ENCODE measurements around the gene PLEKHA4. TPM values are rescaled to one million over a fixed set of nuclear protein-coding genes. Genes with fewer than 3 reads are reported as not detected.

PLEKHA4 gene
- total and polyA plus RNA-seq, 2 of the 13 experiments (the other 11 are each of a cell fraction or from before 2014, with no cell fraction given): 4.8 to 6.0 TPM

- TF ChIP-seq, protein P1, sequence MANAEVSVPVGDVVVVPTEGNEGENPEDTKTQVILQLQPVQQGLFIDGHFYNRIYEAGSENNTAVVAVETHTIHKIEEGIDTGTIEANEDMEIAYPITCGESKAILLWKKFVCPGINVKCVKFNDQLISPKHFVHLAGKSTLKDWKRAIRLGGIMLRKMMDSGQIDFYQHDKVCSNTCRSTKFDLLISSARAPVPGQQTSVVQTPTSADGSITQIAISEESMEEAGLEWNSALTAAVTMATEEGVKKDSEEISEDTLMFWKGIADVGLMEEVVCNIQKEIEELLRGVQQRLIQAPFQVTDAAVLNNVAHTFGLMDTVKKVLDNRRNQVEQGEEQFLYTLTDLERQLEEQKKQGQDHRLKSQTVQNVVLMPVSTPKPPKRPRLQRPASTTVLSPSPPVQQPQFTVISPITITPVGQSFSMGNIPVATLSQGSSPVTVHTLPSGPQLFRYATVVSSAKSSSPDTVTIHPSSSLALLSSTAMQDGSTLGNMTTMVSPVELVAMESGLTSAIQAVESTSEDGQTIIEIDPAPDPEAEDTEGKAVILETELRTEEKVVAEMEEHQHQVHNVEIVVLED (CRISPR knock-in tag; IDR thresholded peaks at IDR 0.05; ENCODE audit: borderline replicate concordance): peak; percentile 42; the same call in 1 of the 2 replicates
- TF ChIP-seq MED13 (CRISPR knock-in tag; IDR thresholded peaks at IDR 0.05) (0 out of 2 replicates have a peak, but pooled peaks have one; percentile 57), NCOA1 (CRISPR knock-in tag; IDR thresholded peaks at IDR 0.05) (no peak), ZFP82 (CRISPR knock-in tag; IDR thresholded peaks at IDR 0.05; ENCODE audit: borderline replicate concordance) (no peak; the same call in 1 of the 2 replicates), DMAP1 (CRISPR knock-in tag; IDR thresholded peaks at IDR 0.05) (peak; percentile 79), TOPORS (CRISPR knock-in tag; IDR thresholded peaks at IDR 0.05) (no peak), SP1 (IDR thresholded peaks at IDR 0.05) (no peak), SP1 (CRISPR knock-in tag; IDR thresholded peaks at IDR 0.05) (peak; percentile 48; the same call in 1 of the 2 replicates), SPEN (CRISPR knock-in tag; IDR thresholded peaks at IDR 0.05; ENCODE audit: low read depth) (peak; percentile 69; the same call in 1 of the 2 replicates), KDM4B (CRISPR knock-in tag; IDR thresholded peaks at IDR 0.05) (peak; percentile 60; the same call in 1 of the 2 replicates), KDM1A (CRISPR knock-in tag; IDR thresholded peaks at IDR 0.05) (no peak), ZBTB1 (CRISPR knock-in tag; IDR thresholded peaks at IDR 0.05; ENCODE audit: borderline replicate concordance) (no peak), HOXA5 (CRISPR knock-in tag; IDR thresholded peaks at IDR 0.05) (peak; percentile 85), PRDM15 (CRISPR knock-in tag; IDR thresholded peaks at IDR 0.05) (no peak), GATAD1 (CRISPR knock-in tag; IDR thresholded peaks at IDR 0.05) (peak; percentile 34; the same call in 1 of the 2 replicates), MXD1 (CRISPR knock-in tag; IDR thresholded peaks at IDR 0.05) (no peak)
- TF ChIP-seq, protein P2, sequence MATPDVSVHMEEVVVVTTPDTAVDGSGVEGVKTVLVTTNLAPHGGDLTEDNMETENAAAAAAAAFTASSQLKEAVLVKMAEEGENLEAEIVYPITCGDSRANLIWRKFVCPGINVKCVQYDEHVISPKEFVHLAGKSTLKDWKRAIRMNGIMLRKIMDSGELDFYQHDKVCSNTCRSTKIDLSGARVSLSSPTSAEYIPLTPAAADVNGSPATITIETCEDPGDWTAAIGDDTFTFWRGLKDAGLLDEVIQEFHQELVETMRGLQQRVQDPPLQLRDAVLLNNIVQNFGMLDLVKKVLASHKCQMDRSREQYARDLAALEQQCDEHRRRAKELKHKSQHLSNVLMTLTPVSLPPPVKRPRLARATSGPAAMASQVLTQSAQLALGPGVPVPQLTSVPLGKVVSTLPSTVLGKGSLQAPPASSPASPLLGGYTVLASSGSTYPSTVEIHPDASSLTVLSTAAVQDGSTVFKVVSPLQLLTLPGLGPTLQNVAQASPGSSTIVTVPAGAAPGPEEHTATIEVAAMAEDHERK (CRISPR knock-in tag; IDR thresholded peaks at IDR 0.05; ENCODE audit: low read depth): no peak
- TF ChIP-seq, protein P3, sequence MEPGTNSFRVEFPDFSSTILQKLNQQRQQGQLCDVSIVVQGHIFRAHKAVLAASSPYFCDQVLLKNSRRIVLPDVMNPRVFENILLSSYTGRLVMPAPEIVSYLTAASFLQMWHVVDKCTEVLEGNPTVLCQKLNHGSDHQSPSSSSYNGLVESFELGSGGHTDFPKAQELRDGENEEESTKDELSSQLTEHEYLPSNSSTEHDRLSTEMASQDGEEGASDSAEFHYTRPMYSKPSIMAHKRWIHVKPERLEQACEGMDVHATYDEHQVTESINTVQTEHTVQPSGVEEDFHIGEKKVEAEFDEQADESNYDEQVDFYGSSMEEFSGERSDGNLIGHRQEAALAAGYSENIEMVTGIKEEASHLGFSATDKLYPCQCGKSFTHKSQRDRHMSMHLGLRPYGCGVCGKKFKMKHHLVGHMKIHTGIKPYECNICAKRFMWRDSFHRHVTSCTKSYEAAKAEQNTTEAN (CRISPR knock-in tag; conservative IDR thresholded peaks at IDR 0.05): no peak
- TF ChIP-seq, protein P4, sequence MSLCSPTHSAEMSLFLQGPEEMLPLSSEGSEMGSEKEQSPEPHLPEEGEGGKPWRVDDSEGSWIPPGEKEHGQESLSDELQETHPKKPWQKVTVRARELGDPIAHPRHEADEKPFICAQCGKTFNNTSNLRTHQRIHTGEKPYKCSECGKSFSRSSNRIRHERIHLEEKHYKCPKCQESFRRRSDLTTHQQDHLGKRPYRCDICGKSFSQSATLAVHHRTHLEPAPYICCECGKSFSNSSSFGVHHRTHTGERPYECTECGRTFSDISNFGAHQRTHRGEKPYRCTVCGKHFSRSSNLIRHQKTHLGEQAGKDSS (CRISPR knock-in tag; IDR thresholded peaks at IDR 0.05; ENCODE audit: borderline replicate concordance, low read depth): peak; percentile 82; the same call in 1 of the 2 replicates
Measured at GRCh38 chr19:48806818-48807589, 61.4 kb downstream of the PLEKHA4 start (continued).
